HepG2 (cell line): ENCODE data around the gene AHCTF1. TPM values are rescaled to one million over a fixed set of nuclear protein-coding genes. Genes with fewer than 3 reads are reported as not detected.

Experiments used
- CHD2 ChIP-seq: IDR thresholded peaks from 2 replicates; pipeline ENCODE4 v1.6.1; 2011; ENCODE audit warnings: low read depth, low read length, improper control_type of control experiment
- DPF2 ChIP-seq: sonication (generic); formaldehyde crosslinking; IDR thresholded peaks from 2 replicates; pipeline ENCODE4 v1.4.0; 2020; ENCODE audit warnings: mild to moderate bottlenecking, low read depth, missing genetic modification reagents, borderline replicate concordance
- FOSL1 ChIP-seq: sonication (generic); formaldehyde crosslinking; IDR thresholded peaks from 2 replicates; pipeline ENCODE4 v1.9.0; 2021; ENCODE audit warnings: missing genetic modification reagents, borderline replicate concordance
- ISL2 ChIP-seq: sonication (generic); formaldehyde crosslinking; IDR thresholded peaks from 2 replicates; pipeline ENCODE4 v1.5.0; 2020; ENCODE audit warnings: missing genetic modification reagents
- NFATC3 ChIP-seq: sonication (generic); formaldehyde crosslinking; IDR thresholded peaks from 2 replicates; pipeline ENCODE4 v1.5.1; 2020; ENCODE audit warnings: mild to moderate bottlenecking, missing genetic modification reagents
- SALL1 ChIP-seq: sonication (generic); formaldehyde crosslinking; IDR thresholded peaks from 2 replicates; pipeline ENCODE4 v1.8.0; 2022; ENCODE audit warnings: mild to moderate bottlenecking, missing genetic modification reagents
- SP2 ChIP-seq: sonication (generic); formaldehyde crosslinking; IDR thresholded peaks from 2 replicates; pipeline ENCODE4 v1.5.1; 2020; ENCODE audit warnings: mild to moderate bottlenecking, missing genetic modification reagents
- TEAD3 ChIP-seq: optimal IDR thresholded peaks from 2 replicates; pipeline ENCODE3; 2016; ENCODE audit warnings: borderline replicate concordance
- TGIF2 ChIP-seq: IDR thresholded peaks from 2 replicates; pipeline ENCODE4 v1.6.1; 2016; ENCODE audit warnings: control low read depth, missing compliant biosample characterization
- ZBTB7B ChIP-seq: sonication (generic); formaldehyde crosslinking; IDR thresholded peaks from 2 replicates; pipeline ENCODE4 v1.4.0; 2020; ENCODE audit warnings: missing genetic modification reagents
- ZNF253 ChIP-seq: sonication (generic); formaldehyde crosslinking; IDR thresholded peaks from 2 replicates; pipeline ENCODE4 v1.8.0; 2022; ENCODE audit warnings: mild to moderate bottlenecking, missing genetic modification reagents, borderline replicate concordance
- ZNF331 ChIP-seq: sonication (generic); formaldehyde crosslinking; IDR thresholded peaks from 2 replicates; pipeline ENCODE4 v1.4.0; 2020; ENCODE audit warnings: missing genetic modification reagents
- ZNF468 ChIP-seq: sonication (generic); formaldehyde crosslinking; IDR thresholded peaks from 2 replicates; pipeline ENCODE4 v1.8.0; 2022; ENCODE audit warnings: mild to moderate bottlenecking, moderate library complexity, missing genetic modification reagents
- ZNF777 ChIP-seq: sonication (generic); formaldehyde crosslinking; IDR thresholded peaks from 2 replicates; pipeline ENCODE4 v1.4.0; 2020; ENCODE audit warnings: missing genetic modification reagents
- polyA plus RNA-seq, 8 experiments: library from polyadenylated mRNA; depleted of rRNA in 3 of 8; stranded (reverse) in 7 of 8; unstranded in 1 of 8; fragments of >200 nt; fragmentation: Illumina TruSeq in 4 of 8; extraction: Trizol in 4 of 8; gene quantifications; 2 replicates each; pipeline versions ENCODE4 v1.2.1 to v1.2.3, GENCODE V29; 2011 to 2016; ENCODE audit warnings: low read depth in 4 of 8, missing spikeins in 1 of 8, mixed read lengths in 1 of 8; ENCODE audit not compliant: insufficient read depth in 1 of 8
- total RNA-seq, 5 experiments: library from RNA; depleted of rRNA; stranded (reverse); fragments of >200 nt; fragmentation: Illumina TruSeq; extraction: Trizol; gene quantifications; 2 replicates each; pipeline ENCODE4 v1.2.3, GENCODE V29; 2016; ENCODE audit warnings: low read depth in 1 of 5
- TF ChIP-seq, protein P1 (sequence below): sonication (generic); formaldehyde crosslinking; IDR thresholded peaks from 2 replicates; pipeline ENCODE4 v1.4.0; 2020; ENCODE audit warnings: mild to moderate bottlenecking, missing genetic modification reagents, borderline replicate concordance
- TF ChIP-seq, protein P2 (sequence below): sonication (generic); formaldehyde crosslinking; IDR thresholded peaks from 2 replicates; pipeline ENCODE4 v1.8.1; 2023; ENCODE audit warnings: missing genetic modification reagents, inconsistent platforms, borderline replicate concordance
- TF ChIP-seq, protein P3 (sequence below): sonication (generic); formaldehyde crosslinking; IDR thresholded peaks from 2 replicates; pipeline ENCODE4 v1.9.0; 2022; ENCODE audit warnings: low read depth, missing genetic modification reagents
- TF ChIP-seq, protein P4 (sequence below): IDR thresholded peaks from 2 replicates; pipeline ENCODE4 v1.6.1; 2016; ENCODE audit warnings: mild to moderate bottlenecking, missing biosample characterization, missing genetic modification reagents
- TF ChIP-seq, protein P5 (sequence below): sonication (generic); formaldehyde crosslinking; IDR thresholded peaks from 2 replicates; pipeline ENCODE4 v1.4.0; 2020; ENCODE audit warnings: missing genetic modification reagents

The AHCTF1 gene
- total and polyA plus RNA-seq, 2 of the 13 experiments (the other 11 are each of a cell fraction or from before 2014, with no cell fraction given): 16.6 to 45.9 TPM

DNA sequence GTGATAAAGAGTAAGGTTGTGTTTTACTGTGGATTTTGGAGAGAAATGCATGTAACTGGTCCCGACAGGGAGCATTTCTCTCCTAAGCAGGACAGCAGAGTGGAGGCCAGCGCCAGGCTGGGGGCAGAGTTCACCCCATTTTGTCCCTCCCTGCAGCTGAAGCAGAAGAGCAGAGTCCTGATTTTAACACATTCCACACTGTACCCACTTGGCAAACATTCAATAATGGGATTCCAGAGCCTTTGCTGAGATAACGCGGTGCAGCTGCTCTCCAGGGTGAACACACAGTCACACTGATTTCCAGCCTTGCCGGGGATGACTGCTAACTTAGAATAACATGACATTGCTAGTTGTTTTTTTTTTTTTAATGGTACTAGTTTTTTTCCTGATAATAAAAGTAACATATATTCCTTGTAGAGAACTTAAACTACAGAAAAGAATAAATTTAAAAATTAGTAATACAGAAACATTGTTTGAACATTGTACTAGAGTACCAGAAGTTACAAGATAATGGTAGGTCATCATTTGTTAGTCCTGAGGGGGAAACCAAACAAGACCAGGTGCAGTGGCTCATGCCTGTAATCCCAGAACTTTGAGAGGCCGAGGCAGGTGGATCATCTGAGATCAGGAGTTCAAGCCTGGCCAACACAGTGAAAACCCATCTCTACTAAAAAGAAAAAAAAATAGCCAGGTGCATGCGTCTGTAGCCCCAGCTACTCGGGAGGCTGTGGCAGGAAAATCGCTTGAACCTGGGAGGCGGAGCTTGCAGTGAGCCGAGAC is 130.3 kb downstream of the AHCTF1 start (continued):
- TF ChIP-seq, protein P1, sequence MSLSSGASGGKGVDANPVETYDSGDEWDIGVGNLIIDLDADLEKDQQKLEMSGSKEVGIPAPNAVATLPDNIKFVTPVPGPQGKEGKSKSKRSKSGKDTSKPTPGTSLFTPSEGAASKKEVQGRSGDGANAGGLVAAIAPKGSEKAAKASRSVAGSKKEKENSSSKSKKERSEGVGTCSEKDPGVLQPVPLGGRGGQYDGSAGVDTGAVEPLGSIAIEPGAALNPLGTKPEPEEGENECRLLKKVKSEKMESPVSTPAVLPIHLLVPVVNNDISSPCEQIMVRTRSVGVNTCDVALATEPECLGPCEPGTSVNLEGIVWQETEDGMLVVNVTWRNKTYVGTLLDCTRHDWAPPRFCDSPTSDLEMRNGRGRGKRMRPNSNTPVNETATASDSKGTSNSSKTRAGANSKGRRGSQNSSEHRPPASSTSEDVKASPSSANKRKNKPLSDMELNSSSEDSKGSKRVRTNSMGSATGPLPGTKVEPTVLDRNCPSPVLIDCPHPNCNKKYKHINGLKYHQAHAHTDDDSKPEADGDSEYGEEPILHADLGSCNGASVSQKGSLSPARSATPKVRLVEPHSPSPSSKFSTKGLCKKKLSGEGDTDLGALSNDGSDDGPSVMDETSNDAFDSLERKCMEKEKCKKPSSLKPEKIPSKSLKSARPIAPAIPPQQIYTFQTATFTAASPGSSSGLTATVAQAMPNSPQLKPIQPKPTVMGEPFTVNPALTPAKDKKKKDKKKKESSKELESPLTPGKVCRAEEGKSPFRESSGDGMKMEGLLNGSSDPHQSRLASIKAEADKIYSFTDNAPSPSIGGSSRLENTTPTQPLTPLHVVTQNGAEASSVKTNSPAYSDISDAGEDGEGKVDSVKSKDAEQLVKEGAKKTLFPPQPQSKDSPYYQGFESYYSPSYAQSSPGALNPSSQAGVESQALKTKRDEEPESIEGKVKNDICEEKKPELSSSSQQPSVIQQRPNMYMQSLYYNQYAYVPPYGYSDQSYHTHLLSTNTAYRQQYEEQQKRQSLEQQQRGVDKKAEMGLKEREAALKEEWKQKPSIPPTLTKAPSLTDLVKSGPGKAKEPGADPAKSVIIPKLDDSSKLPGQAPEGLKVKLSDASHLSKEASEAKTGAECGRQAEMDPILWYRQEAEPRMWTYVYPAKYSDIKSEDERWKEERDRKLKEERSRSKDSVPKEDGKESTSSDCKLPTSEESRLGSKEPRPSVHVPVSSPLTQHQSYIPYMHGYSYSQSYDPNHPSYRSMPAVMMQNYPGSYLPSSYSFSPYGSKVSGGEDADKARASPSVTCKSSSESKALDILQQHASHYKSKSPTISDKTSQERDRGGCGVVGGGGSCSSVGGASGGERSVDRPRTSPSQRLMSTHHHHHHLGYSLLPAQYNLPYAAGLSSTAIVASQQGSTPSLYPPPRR (CRISPR knock-in tag): peak; percentile 34; the same call in 1 of the 2 replicates
- TF ChIP-seq, protein P2, sequence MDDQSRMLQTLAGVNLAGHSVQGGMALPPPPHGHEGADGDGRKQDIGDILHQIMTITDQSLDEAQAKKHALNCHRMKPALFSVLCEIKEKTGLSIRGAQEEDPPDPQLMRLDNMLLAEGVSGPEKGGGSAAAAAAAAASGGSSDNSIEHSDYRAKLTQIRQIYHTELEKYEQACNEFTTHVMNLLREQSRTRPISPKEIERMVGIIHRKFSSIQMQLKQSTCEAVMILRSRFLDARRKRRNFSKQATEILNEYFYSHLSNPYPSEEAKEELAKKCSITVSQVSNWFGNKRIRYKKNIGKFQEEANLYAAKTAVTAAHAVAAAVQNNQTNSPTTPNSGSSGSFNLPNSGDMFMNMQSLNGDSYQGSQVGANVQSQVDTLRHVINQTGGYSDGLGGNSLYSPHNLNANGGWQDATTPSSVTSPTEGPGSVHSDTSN (CRISPR knock-in tag): 0 out of 2 replicates have a peak, but pooled peaks have one; percentile 35
- no peak for TF ChIP-seq ZNF253 (CRISPR knock-in tag)
- TF ChIP-seq SP2 (CRISPR knock-in tag): no peak
- no peak for TF ChIP-seq ZNF468 (CRISPR knock-in tag)
- TF ChIP-seq NFATC3 (CRISPR knock-in tag): no peak
- TF ChIP-seq, protein P3, sequence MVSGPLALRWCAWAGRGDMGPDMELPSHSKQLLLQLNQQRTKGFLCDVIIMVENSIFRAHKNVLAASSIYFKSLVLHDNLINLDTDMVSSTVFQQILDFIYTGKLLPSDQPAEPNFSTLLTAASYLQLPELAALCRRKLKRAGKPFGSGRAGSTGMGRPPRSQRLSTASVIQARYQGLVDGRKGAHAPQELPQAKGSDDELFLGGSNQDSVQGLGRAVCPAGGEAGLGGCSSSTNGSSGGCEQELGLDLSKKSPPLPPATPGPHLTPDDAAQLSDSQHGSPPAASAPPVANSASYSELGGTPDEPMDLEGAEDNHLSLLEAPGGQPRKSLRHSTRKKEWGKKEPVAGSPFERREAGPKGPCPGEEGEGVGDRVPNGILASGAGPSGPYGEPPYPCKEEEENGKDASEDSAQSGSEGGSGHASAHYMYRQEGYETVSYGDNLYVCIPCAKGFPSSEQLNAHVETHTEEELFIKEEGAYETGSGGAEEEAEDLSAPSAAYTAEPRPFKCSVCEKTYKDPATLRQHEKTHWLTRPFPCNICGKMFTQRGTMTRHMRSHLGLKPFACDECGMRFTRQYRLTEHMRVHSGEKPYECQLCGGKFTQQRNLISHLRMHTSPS (CRISPR knock-in tag): peak; percentile 31; the same call in 1 of the 2 replicates
- TF ChIP-seq ZBTB7B (CRISPR knock-in tag): 0 out of 2 replicates have a peak, but pooled peaks have one; percentile 33
- TF ChIP-seq TEAD3 (CRISPR knock-in tag): peak; percentile 94
- no peak for TF ChIP-seq FOSL1
- no peak for TF ChIP-seq CHD2
- no peak for TF ChIP-seq ZNF331 (CRISPR knock-in tag)
- TF ChIP-seq, protein P4, sequence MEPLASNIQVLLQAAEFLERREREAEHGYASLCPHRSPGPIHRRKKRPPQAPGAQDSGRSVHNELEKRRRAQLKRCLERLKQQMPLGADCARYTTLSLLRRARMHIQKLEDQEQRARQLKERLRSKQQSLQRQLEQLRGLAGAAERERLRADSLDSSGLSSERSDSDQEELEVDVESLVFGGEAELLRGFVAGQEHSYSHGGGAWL: no peak
- TF ChIP-seq TGIF2: no peak
- no peak for TF ChIP-seq ZNF777 (CRISPR knock-in tag)
- TF ChIP-seq, protein P5, sequence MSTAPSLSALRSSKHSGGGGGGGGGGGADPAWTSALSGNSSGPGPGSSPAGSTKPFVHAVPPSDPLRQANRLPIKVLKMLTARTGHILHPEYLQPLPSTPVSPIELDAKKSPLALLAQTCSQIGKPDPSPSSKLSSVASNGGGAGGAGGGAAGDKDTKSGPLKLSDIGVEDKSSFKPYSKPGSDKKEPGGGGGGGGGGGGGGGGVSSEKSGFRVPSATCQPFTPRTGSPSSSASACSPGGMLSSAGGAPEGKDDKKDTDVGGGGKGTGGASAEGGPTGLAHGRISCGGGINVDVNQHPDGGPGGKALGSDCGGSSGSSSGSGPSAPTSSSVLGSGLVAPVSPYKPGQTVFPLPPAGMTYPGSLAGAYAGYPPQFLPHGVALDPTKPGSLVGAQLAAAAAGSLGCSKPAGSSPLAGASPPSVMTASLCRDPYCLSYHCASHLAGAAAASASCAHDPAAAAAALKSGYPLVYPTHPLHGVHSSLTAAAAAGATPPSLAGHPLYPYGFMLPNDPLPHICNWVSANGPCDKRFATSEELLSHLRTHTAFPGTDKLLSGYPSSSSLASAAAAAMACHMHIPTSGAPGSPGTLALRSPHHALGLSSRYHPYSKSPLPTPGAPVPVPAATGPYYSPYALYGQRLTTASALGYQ (CRISPR knock-in tag): peak; percentile 51; the same call in 1 of the 2 replicates
- TF ChIP-seq SALL1 (CRISPR knock-in tag): peak; percentile 63
- TF ChIP-seq DPF2: 0 out of 2 replicates have a peak, but pooled peaks have one; percentile 49
- TF ChIP-seq ISL2 (CRISPR knock-in tag): peak; percentile 57; the same call in 1 of the 2 replicates
